ENCODE data around the gene MED13.

Gene MED13

GRCh38 chr17:62096401-62096670 lies 31.3 kb upstream of the MED13 start:
- no peak for DNase-seq (ENCODE audit: low read depth)
- H3K4me3 ChIP-seq (ENCODE audit: low read depth, low read length) = no peak overlapping the region
- TF ChIP-seq CTCF (IDR thresholded peaks at IDR 0.05; ENCODE audit: control insufficient read depth, extremely low read depth, insufficient read depth) = no peak

GRCh38 chr17:62094175-62094574 lies 29.1 kb upstream of the MED13 start:
- H3K4me3 ChIP-seq (ENCODE audit: low read depth, low read length) = no peak overlapping the region
- DNase-seq (ENCODE audit: low read depth) = no peak
- no peak for TF ChIP-seq CTCF (IDR thresholded peaks at IDR 0.05; ENCODE audit: control insufficient read depth, extremely low read depth, insufficient read depth)

- TF ChIP-seq CTCF (IDR thresholded peaks at IDR 0.05; ENCODE audit: control insufficient read depth, extremely low read depth, insufficient read depth) = no peak
- no peak for DNase-seq (ENCODE audit: low read depth)
Observed at GRCh38 chr17:62093188-62094155, 28.4 kb upstream of the MED13 start.

GRCh38 chr17:62092784-62093183 lies 27.7 kb upstream of the MED13 start:
- H3K4me3 ChIP-seq (ENCODE audit: low read depth, low read length) = no peak overlapping the region
- no peak for TF ChIP-seq CTCF (IDR thresholded peaks at IDR 0.05; ENCODE audit: control insufficient read depth, extremely low read depth, insufficient read depth)
- DNase-seq (ENCODE audit: low read depth) = no peak

More at GRCh38 chr17:62093188-62094155, 28.4 kb upstream of the MED13 start:
- H3K4me3 ChIP-seq (ENCODE audit: low read depth, low read length) = no peak overlapping the region

- TF ChIP-seq CTCF (IDR thresholded peaks at IDR 0.05; ENCODE audit: control insufficient read depth, extremely low read depth, insufficient read depth) = no peak
- no peak for DNase-seq (ENCODE audit: low read depth)
- H3K4me3 ChIP-seq (ENCODE audit: low read depth, low read length) = no peak overlapping the region
Observed at GRCh38 chr17:62091804-62092203, 26.7 kb upstream of the MED13 start.

- DNase-seq (ENCODE audit: low read depth) = no peak
- TF ChIP-seq CTCF (IDR thresholded peaks at IDR 0.05; ENCODE audit: control insufficient read depth, extremely low read depth, insufficient read depth) = no peak
- no peak overlapping the region for H3K4me3 ChIP-seq (ENCODE audit: low read depth, low read length)
Observed at GRCh38 chr17:62090868-62091267, 25.8 kb upstream of the MED13 start.
